GM03348 (cell line): ENCODE data around the gene NPR3.

Source experiments
- DNase-seq: peaks from one replicate; pipeline ENCODE4 v3.0.0; 2012; ENCODE audit warnings: low spot score

NPR3 gene

DNA sequence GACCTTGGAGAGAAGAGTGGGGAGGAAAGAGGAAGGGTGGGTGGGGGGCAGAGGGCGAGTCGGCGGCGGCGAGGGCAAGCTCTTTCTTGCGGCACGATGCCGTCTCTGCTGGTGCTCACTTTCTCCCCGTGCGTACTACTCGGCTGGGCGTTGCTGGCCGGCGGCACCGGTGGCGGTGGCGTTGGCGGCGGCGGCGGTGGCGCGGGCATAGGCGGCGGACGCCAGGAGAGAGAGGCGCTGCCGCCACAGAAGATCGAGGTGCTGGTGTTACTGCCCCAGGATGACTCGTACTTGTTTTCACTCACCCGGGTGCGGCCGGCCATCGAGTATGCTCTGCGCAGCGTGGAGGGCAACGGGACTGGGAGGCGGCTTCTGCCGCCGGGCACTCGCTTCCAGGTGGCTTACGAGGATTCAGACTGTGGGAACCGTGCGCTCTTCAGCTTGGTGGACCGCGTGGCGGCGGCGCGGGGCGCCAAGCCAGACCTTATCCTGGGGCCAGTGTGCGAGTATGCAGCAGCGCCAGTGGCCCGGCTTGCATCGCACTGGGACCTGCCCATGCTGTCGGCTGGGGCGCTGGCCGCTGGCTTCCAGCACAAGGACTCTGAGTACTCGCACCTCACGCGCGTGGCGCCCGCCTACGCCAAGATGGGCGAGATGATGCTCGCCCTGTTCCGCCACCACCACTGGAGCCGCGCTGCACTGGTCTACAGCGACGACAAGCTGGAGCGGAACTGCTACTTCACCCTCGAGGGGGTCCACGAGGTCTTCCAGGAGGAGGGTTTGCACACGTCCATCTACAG is 760 bp downstream of the NPR3 start:
- DNase-seq: peak; percentile 70

DNA sequence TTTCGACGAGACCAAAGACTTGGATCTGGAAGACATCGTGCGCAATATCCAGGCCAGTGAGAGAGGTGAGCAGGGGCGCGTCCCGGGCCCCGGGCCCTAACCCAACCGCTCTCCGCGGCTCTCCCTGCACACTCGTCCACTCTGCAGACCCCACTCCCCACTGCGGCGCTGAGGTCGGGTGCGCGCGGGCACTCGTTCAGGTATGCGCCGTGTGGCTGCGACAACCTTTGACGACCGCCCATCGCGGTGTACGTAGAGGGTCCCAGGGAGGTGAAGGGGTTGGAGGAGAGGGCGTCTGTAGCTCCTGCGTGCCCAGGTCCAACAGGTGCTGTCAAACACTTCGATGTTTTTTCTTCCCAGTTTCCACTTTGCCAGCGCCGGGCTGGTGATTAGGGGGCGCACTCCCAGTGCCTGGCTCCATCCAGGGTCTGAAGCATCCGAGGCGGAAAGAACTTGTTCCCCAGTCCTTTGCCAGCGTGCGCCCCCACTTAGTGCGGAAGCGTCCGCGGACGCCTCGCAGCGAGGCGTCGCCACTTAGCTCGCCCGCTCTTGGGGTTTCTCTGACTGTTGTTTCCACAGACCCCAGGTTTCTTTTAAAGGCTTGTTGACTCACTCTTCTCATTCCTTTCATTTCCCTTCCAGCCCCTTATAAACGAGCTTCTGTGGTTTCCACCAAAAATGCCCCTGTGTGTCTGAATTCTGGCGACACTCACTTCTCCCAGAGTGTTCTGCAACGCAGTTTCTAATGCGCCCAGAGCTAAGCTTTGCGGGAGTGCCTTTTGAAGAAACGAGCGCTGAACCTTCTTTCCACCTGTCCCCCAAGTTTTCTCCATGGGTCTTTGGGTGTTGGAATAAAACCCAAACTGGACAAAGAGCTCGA is 1.6 kb downstream of the NPR3 start:
- peak; percentile 54 for DNase-seq

- peak; percentile 73 for DNase-seq
Observed at GRCh38 chr5:32713361-32713769, 2.2 kb downstream of the NPR3 start.

DNA sequence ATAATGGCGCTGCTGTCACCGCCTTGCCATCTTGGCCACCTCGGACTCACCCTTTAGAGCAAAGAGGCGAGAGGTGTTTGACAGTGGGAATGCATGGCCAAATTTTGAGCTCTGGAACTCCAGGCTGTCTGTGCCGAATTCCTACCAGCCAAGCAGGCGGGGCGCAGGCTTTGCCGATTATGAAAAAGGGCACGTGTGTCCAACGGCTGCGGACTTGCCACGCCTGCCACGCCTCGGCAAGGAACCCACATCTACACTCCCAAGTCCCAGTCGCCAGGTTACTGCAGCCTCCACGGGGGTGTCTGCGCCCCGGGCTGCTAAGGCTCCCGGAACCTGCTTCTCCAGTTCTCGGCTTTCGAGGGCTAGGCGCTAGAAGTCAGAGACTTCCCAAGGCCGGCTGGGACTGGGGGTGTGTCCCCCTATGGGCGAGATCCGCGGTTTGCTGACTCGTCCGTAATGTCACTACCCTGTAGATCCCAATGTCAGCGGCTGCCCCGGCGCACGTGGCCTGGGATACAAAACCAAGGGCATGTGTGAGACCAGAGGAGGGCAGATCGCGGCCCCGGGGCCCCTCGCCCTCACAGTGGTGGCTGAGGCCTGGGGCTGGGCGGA is 2.8 kb downstream of the NPR3 start:
- DNase-seq: peak; percentile 74

- DNase-seq: no peak
Observed at GRCh38 chr5:32714836-32715235, 3.7 kb downstream of the NPR3 start.

- DNase-seq: no peak
Observed at GRCh38 chr5:32720300-32720699, 9.2 kb downstream of the NPR3 start.

DNA sequence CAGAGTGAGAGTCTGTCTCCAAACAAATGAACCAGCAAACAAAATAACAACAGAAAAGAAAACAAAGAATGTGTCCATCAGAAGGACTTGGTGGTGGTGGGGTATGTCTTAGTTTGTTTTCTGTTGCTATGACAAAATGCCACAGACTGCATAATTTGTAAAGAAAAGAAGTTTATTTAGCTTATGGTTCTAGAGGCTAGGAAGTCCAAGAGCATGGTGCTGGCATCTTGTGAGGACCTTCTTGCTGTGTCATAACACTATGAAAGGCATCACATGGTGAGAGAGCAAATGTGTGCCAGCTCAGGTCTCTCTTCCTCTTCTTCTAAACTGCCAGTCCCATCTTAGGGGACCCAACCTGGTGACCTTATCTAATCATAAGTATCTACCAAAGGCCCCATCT is 10.5 kb downstream of the NPR3 start:
- DNase-seq: no peak

DNA sequence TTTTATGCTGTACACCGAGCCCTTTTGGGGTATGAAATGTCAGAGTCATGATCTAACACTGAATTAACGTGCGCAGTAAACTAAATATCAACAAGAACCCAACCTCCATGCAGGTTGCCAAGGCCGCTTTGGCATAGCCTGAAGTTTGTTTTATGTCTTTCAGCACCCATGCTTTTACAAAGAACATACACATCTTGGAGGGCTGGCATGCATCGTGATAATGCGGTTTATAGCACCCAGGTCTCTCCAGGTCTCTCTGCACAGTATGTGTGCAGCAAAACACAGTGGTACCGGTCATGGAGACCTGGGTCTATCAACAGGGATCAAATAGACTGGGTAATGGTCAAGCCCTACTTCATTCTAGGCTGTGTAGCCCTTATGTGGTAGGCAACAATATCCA is 11.8 kb downstream of the NPR3 start:
- no peak for DNase-seq

DNA sequence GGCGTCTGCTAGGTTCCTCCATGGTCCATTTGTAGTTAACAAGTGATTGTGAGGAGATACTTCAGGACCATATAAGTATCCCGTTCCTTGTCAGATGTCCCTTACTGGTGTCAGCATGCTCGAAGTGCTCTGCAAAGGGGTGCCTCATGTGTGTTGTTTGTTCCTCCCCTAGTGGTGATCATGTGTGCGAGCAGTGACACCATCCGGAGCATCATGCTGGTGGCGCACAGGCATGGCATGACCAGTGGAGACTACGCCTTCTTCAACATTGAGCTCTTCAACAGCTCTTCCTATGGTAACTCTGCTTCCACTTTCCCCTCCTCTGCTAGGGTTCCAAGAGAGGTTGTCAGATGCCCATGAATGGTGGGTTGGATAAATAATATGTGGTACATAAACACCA is 13.4 kb downstream of the NPR3 start:
- no peak for DNase-seq

GRCh38 chr5:32726086-32726557 is 15.0 kb downstream of the NPR3 start:
- DNase-seq: no peak

GRCh38 chr5:32729651-32730050 is 18.5 kb downstream of the NPR3 start:
- DNase-seq: no peak

DNA sequence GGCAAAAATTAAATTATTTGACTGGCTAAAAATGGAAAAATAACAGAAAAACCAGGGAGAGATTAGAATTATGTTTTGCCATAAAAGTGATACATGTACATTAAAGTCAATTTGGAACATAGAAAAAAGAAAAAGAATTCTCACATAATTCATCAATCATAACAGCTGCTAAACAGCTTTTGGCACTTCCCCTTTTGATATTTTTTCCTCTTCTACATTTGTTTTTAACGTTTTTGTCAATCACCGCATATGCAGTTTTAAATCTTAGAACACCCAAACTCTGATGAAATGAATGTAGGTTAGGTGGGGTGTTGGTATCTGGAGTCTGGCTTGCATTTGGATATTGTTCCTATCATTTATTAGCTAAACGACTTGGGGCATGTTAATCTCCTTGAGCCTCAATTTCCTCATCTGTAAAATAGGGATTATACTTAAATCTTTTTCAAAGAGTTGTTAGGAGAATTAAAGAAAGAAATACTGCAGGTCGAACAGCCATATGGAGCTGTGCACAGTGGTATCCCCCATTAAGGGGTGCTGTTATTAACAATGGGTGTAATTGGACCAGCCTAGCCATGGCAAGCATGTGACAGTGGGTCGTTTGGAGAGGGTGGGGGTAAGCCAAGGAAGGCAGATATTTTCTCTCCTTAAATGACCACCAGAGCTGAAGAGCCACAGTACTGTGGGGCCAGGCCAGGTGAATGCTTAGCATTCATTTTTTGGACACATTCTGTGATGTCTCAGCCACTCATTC is 22.6 kb downstream of the NPR3 start:
- no peak for DNase-seq

DNA sequence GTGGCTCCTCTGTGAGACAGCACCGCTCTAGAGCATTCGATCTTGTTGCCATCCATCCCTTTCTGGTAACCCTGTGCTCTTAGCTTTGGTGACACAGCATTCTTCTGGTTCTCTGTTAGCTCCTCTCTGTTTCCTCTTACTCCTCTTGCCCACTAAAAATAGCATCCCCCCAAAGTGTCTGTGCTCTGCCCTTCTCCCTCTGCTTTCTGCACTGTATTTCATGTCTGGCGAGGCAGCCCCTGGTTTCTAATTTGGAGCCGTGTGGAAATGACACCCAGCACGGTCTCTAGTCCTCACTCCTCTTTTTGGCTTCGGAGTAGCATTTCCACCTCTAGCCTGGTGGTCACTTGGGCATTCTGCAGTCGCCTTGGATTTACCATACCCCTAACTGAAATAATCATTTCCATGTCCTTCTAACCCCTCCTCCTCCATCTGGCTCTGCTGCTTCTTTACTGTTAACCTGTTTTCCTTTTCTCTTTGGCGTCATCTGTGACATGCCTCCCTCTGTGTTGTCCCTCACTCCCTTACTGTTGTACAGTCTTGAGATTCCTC is 23.8 kb downstream of the NPR3 start:
- no peak for DNase-seq

- DNase-seq: no peak
Observed at GRCh38 chr5:32735512-32735911, 24.4 kb downstream of the NPR3 start.

DNA sequence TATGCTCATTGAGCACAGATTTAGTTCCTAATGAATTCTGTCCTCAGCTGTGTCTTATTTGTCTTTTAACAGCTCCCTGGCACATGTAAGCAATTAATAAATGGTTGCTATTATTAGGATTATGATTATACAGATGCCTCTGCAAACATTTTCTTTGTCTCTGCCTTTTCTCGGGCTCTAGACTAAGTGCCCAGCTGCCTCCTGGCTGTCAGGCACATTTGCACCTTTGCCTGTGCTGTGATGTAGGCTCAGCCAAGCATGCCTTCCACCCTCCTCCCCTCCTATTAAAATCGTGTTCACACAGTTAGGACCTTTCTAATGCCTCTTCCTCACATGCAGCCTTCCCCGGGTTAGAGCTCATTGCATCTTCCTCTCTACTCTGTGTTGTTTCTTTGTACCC is 25.7 kb downstream of the NPR3 start:
- no peak for DNase-seq

- no peak for DNase-seq
Observed at GRCh38 chr5:32740651-32741050, 29.5 kb downstream of the NPR3 start.

GRCh38 chr5:32745317-32745716 is 34.2 kb downstream of the NPR3 start:
- no peak for DNase-seq

DNA sequence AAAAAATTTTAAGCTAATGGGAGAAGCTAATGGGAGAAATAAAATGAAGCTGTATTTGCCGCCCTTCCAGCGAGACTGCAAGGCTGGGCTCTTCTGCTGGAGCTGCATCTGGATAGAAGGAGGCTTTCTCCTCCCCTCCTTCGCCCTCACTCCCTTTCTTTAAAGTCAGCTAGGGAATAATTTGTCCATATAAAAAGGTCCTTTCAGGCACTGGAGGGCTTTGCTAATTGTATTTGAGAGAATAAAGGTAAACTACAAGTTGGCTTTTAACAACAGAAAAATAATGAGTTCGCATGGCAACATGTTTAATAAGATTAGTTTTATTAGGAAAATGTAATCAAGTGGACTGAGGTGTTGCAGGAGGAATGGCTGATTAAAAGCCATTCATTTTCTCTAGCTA is 41.3 kb downstream of the NPR3 start:
- DNase-seq: no peak

DNA sequence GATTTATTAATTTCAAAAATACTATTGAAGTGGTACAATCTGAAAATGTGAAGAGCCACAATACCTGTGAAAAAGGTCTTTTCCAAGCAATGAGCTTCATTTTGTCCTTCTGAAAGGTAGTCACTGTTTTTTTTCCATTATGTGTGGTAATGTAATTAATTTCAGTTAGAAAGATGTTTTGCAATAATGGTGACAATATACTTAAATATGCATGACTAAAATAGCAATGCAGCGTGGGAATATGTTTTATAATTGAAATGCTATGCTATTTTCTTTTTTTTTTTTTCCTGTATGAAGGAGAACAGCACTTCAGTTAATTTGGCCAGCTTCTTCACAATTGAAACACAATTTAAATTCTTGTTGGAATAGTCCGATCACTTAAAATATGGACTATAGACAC is 41.9 kb downstream of the NPR3 start:
- DNase-seq: peak; percentile 60

GRCh38 chr5:32753765-32754164 is 42.6 kb downstream of the NPR3 start:
- peak; percentile 14 for DNase-seq

DNA sequence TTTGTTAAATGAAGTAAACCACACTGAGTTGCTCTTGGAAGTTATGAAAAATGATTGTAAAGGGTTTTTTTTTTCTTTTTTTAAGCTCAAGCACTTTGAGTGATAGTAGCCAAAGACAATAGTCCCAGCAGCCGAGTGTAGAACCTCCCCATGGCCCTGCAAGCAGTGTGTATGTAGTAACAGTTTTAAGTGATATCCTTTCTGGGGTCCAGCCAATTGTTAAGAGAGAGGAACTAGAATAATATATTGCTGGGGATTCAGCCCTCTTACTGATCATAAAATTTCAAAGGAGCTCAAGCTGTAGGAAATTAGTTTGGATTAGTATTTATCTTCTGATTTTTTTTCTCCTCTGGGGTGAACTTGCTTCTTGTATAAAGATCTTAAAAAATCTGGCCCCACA is 43.2 kb downstream of the NPR3 start:
- no peak for DNase-seq

DNA sequence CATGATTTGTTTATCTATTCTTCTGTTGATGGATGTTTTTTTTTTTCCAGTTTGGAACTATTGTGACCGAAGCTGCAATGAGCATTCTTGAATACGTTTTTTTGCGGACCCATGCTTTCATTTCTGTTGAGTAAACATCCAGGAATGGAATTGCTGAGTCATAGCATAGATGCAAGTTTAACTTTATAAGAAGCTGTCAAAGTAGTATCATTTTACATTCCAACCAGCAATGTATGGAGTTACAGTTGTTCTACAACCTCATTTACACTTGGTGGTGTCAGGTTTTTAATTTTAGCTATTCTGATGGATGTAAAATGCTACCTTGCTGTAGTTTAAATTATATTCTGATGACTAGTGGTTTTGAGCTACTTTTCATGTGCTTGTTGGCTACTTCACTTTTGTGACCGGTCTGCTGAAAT is 49.0 kb downstream of the NPR3 start:
- peak; percentile 46 for DNase-seq
